Epidermal melanocyte (primary cell): Measurements from ENCODE around the gene FERMT2.
A peak's percentile ranks its signal among the peaks of the same experiment; 100 is the strongest.

Experiments
- DNase-seq: peaks from one replicate; pipeline ENCODE4 v3.0.0; 2011; ENCODE audit warnings: low spot score; ENCODE audit not compliant: insufficient read length

Gene FERMT2

GRCh38 chr14:52950898-52951680 lies at the start of gene FERMT2:
Gene FERMT2 (minus strand): TSS chr14:52951050. CDS start chr14:52950568, 482 bp downstream.
- peak; percentile 71 for DNase-seq

GRCh38 chr14:52998376-52999015 lies 47.6 kb upstream of the FERMT2 start:
- DNase-seq = no peak

- DNase-seq = no peak
These were observed 45.6 kb upstream of the FERMT2 start for GRCh38 chr14:52996493-52996892.

- no peak for DNase-seq
These were observed 45.1 kb upstream of the FERMT2 start for GRCh38 chr14:52995998-52996397.

GRCh38 chr14:52992236-52992870 lies 41.5 kb upstream of the FERMT2 start:
- DNase-seq = no peak

- DNase-seq = no peak
These were observed 37.3 kb upstream of the FERMT2 start for GRCh38 chr14:52988139-52988538.

GRCh38 chr14:52987514-52987913 lies 36.7 kb upstream of the FERMT2 start:
- DNase-seq = no peak

- no peak for DNase-seq
These were observed 36.2 kb upstream of the FERMT2 start for GRCh38 chr14:52987042-52987441.

GRCh38 chr14:52977798-52978197 lies 26.9 kb upstream of the FERMT2 start:
- no peak for DNase-seq

GRCh38 chr14:52974406-52974805 lies 23.6 kb upstream of the FERMT2 start:
- DNase-seq = no peak

GRCh38 chr14:52961060-52961639 lies 10.3 kb upstream of the FERMT2 start:
- DNase-seq = no peak

GRCh38 chr14:52960627-52961026 lies 9.8 kb upstream of the FERMT2 start:
- no peak for DNase-seq

- no peak for DNase-seq
These were observed 3.7 kb upstream of the FERMT2 start for GRCh38 chr14:52954346-52955214.

- DNase-seq = peak; percentile 74
These were observed 1.1 kb upstream of the FERMT2 start for GRCh38 chr14:52951681-52952554.

GRCh38 chr14:52950410-52950897 lies 396 bp downstream of the FERMT2 start:
- DNase-seq = no peak

GRCh38 chr14:52949711-52950409 lies 990 bp downstream of the FERMT2 start:
- peak; percentile 40 for DNase-seq

- DNase-seq = no peak
These were observed 1.6 kb downstream of the FERMT2 start for GRCh38 chr14:52949249-52949648.

GRCh38 chr14:52948836-52949235 lies 2.0 kb downstream of the FERMT2 start:
- DNase-seq = no peak

GRCh38 chr14:52948039-52948438 lies 2.8 kb downstream of the FERMT2 start:
- DNase-seq = no peak
